NT2/D1 (cell line): ENCODE measurements around the gene PLCB4.

Source experiments
- DNase-seq: peaks from one replicate; pipeline ENCODE4 v3.0.0-alpha.2; 2011; ENCODE audit warnings: low read depth, low spot score
- H3K27me3 ChIP-seq: 2 replicates; pipeline ENCODE4 v1.6.0; 2011; ENCODE audit warnings: mild to moderate bottlenecking; ENCODE audit not compliant: insufficient read length, insufficient read depth
- H3K36me3 ChIP-seq: 2 replicates; pipeline ENCODE4 v1.6.1; 2011; ENCODE audit warnings: mild to moderate bottlenecking, low read length, mixed read lengths; ENCODE audit not compliant: insufficient read depth, insufficient read length
- H3K4me1 ChIP-seq: 2 replicates; pipeline ENCODE4 v1.5.1; 2011; ENCODE audit not compliant: insufficient read depth, insufficient read length
- H3K4me3 ChIP-seq: 2 replicates; pipeline ENCODE4 v1.5.1; 2011; ENCODE audit warnings: low read depth; ENCODE audit not compliant: insufficient read length
- H3K9ac ChIP-seq: 2 replicates; pipeline ENCODE4 v1.6.0; 2011; ENCODE audit warnings: low read depth; ENCODE audit not compliant: insufficient read length
- H3K9me3 ChIP-seq: 2 replicates; pipeline ENCODE4 v1.5.1; 2011; ENCODE audit warnings: mild to moderate bottlenecking, low read length; ENCODE audit not compliant: insufficient read depth
- SUZ12 ChIP-seq: IDR thresholded peaks from 2 replicates; pipeline ENCODE4 v1.6.1; 2011; ENCODE audit not compliant: insufficient read length, insufficient read depth; ENCODE audit errors: extremely low read depth
- YY1 ChIP-seq: IDR thresholded peaks from 2 replicates; pipeline ENCODE4 v1.6.1; 2011; ENCODE audit not compliant: insufficient read length, insufficient read depth
- ZNF274 ChIP-seq: IDR thresholded peaks from 2 replicates; pipeline ENCODE4 v1.6.1; 2011; ENCODE audit warnings: mild to moderate bottlenecking, low read depth, low read length

PLCB4 gene

GRCh38 chr20:9195031-9195430 is 126.1 kb downstream of the PLCB4 start:
- DNase-seq = no peak
- no peak for TF ChIP-seq SUZ12
- no peak for TF ChIP-seq YY1
- no peak for TF ChIP-seq ZNF274
- no peaks in the 10 kb centered on the region for H3K36me3 ChIP-seq
- no peaks in the 10 kb centered on the region for H3K27me3 ChIP-seq
- H3K9ac ChIP-seq = no peak overlapping the region
- H3K4me1 ChIP-seq = no peaks in the 10 kb centered on the region
- no peak overlapping the region for H3K4me3 ChIP-seq
- H3K9me3 ChIP-seq = no peaks in the 10 kb centered on the region

GRCh38 chr20:9196110-9196509 is 127.2 kb downstream of the PLCB4 start:
- no peak for TF ChIP-seq SUZ12
- H3K4me1 ChIP-seq = no peaks in the 10 kb centered on the region
- no peak for DNase-seq

DNA sequence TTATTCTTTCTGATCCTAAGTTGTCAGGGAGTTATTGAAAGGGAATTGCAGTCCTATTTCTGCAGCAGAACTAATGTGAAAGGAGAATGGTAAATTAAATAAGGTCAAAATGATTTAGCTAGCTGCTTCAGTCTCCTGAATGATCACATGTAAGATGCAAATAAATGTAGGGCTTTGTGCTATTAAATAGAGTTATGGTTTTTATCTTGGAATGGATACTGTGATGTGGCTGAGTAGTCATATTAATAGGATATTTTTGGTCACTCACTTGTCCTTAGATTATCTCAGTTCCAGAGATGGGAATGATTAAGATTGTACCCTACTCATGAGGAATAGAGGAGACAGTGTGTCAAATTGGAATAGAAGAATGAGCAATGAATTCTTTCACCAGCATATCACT is 129.6 kb downstream of the PLCB4 start:
- no peak overlapping the region for H3K9ac ChIP-seq
- no peaks in the 10 kb centered on the region for H3K4me1 ChIP-seq
- H3K36me3 ChIP-seq = no peaks in the 10 kb centered on the region
- DNase-seq = no peak
- no peaks in the 10 kb centered on the region for H3K27me3 ChIP-seq
- TF ChIP-seq SUZ12 = no peak
- TF ChIP-seq YY1 = no peak
- no peak for TF ChIP-seq ZNF274
- H3K4me3 ChIP-seq = no peak overlapping the region
- no peaks in the 10 kb centered on the region for H3K9me3 ChIP-seq

More at GRCh38 chr20:9196110-9196509, 127.2 kb downstream of the PLCB4 start:
- no peaks in the 10 kb centered on the region for H3K9me3 ChIP-seq
- no peak overlapping the region for H3K4me3 ChIP-seq
- no peaks in the 10 kb centered on the region for H3K36me3 ChIP-seq
- H3K27me3 ChIP-seq = no peaks in the 10 kb centered on the region
- H3K9ac ChIP-seq = no peak overlapping the region

- Histone ChIP-seq H3K4me1 (no peaks in the 10 kb centered on the region), H3K36me3 (no peaks in the 10 kb centered on the region), H3K9me3 (no peaks in the 10 kb centered on the region), H3K27me3 (no peaks in the 10 kb centered on the region), H3K4me3 (no peak overlapping the region), H3K9ac (no peak overlapping the region)
- TF ChIP-seq YY1 = no peak
- no peak for TF ChIP-seq ZNF274
- no peak for TF ChIP-seq SUZ12
- DNase-seq = no peak
Measured at GRCh38 chr20:9200196-9200595, 131.3 kb downstream of the PLCB4 start.

DNA sequence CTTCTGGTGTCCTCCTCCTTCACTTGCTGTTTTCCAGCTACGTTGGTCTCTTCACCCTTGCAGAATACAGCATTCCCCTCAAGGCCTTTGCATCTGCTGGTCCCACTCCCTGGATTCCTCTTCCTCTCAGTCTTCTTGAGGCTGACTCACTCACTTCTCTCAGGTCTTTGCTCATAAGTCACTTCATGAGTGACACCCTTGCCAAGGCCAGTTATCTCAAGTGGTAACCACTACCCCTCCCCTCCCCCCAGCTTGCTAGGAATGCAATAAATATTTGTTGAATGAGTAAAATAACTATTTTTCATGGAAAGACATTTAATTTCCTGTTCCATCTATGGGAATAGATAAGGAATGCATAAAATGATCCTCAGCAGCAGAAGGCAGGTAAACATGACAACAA is 131.7 kb downstream of the PLCB4 start:
- DNase-seq = no peak
- Histone ChIP-seq H3K4me3 (no peak overlapping the region), H3K9me3 (no peaks in the 10 kb centered on the region), H3K36me3 (no peaks in the 10 kb centered on the region), H3K4me1 (no peaks in the 10 kb centered on the region), H3K27me3 (no peaks in the 10 kb centered on the region), H3K9ac (no peak overlapping the region)
- no peak for TF ChIP-seq SUZ12

GRCh38 chr20:9202420-9203080 is 133.7 kb downstream of the PLCB4 start:
- H3K9ac ChIP-seq = no peak overlapping the region
- no peaks in the 10 kb centered on the region for H3K27me3 ChIP-seq
- no peak for DNase-seq
- no peaks in the 10 kb centered on the region for H3K9me3 ChIP-seq
- H3K4me3 ChIP-seq = no peak overlapping the region
- no peak for TF ChIP-seq YY1
- no peak for TF ChIP-seq ZNF274
- no peak for TF ChIP-seq SUZ12
- no peaks in the 10 kb centered on the region for H3K36me3 ChIP-seq
- H3K4me1 ChIP-seq = no peaks in the 10 kb centered on the region

DNA sequence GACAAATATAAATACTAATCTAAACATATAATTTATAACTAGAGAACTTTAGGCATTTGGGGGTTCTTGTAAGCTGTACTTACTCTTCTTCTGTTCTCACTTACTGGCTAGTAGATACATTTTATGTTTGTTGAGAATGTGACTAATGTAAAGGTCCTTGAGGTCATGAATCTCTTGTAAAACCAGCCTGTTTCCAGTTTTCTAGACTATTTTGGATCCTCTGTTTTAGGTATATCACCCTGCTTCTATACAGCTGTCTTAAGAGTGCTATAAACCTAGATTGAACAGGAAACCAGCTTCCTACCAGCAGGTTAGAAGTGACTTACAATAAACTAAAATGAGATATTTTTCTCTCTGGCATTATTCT is 134.2 kb downstream of the PLCB4 start:
- no peak for TF ChIP-seq YY1
- TF ChIP-seq SUZ12 = no peak
- no peak for TF ChIP-seq ZNF274
- Histone ChIP-seq H3K36me3 (no peaks in the 10 kb centered on the region), H3K27me3 (no peaks in the 10 kb centered on the region), H3K9ac (no peak overlapping the region), H3K4me1 (no peaks in the 10 kb centered on the region), H3K9me3 (no peaks in the 10 kb centered on the region), H3K4me3 (no peak overlapping the region)
- DNase-seq = no peak

DNA sequence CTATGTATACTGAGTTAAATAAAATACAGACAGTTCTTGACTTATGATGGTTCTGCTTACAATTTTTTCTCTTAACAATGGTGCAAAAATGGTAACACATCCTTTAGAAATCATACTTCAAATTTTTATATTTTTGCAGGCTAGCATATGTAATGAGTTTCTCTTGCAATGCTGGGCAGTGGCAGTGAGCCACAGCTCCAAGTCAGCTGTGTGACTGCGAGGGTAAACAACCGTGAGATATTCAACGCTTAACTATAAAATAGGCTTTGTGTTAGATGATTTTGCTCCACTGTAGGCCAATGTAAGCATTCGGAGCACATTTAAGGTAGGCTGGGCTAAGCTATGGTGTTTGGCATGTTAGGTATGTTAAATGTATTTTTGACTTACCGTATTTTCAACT is 136.1 kb downstream of the PLCB4 start:
- Histone ChIP-seq H3K4me3 (no peak overlapping the region), H3K9me3 (no peaks in the 10 kb centered on the region), H3K9ac (no peak overlapping the region), H3K27me3 (no peaks in the 10 kb centered on the region), H3K4me1 (no peaks in the 10 kb centered on the region), H3K36me3 (no peaks in the 10 kb centered on the region)
- no peak for DNase-seq
- TF ChIP-seq YY1 (no peak), SUZ12 (no peak), ZNF274 (no peak)
